Endodermal cell (in vitro differentiated cells): ENCODE data around the gene ARL4A. TPM values are rescaled to one million over a fixed set of nuclear protein-coding genes. Genes with fewer than 3 reads are reported as not detected.

Experiments used
- DNase-seq: peaks from one replicate; pipeline ENCODE4 v3.0.0-alpha.2; 2017
- H3K27ac ChIP-seq: 2 replicates; pipeline ENCODE4 v1.5.1; 2013; ENCODE audit warnings: mild to moderate bottlenecking, low read depth, low read length, moderate library complexity
- H3K27me3 ChIP-seq: 2 replicates; pipeline ENCODE4 v1.6.1; 2013; ENCODE audit warnings: mild to moderate bottlenecking, low read length, moderate library complexity; ENCODE audit not compliant: insufficient read depth, control insufficient read depth, poor library complexity, severe bottlenecking
- H3K36me3 ChIP-seq: 2 replicates; pipeline ENCODE4 v1.7.0; 2013; ENCODE audit warnings: mild to moderate bottlenecking, low read length, moderate library complexity; ENCODE audit not compliant: control insufficient read depth, insufficient read depth
- H3K4me1 ChIP-seq: one replicate; pipeline ENCODE4 v1.7.0; 2013; ENCODE audit warnings: low read length; ENCODE audit not compliant: control insufficient read depth, insufficient read depth
- H3K4me3 ChIP-seq: 2 replicates; pipeline ENCODE4 v1.5.1; 2013; ENCODE audit warnings: mild to moderate bottlenecking, low read length, moderate library complexity
- H3K9ac ChIP-seq: 2 replicates; pipeline ENCODE4 v1.6.1; 2013; ENCODE audit warnings: mild to moderate bottlenecking, low read length, moderate library complexity; ENCODE audit not compliant: poor library complexity, severe bottlenecking; ENCODE audit errors: extremely low read depth
- H3K9me3 ChIP-seq: 2 replicates; pipeline ENCODE4 v1.6.1; 2013; ENCODE audit warnings: mild to moderate bottlenecking, low read length, moderate library complexity; ENCODE audit not compliant: control insufficient read depth
- H3K27ac Mint-ChIP-seq: 2 replicates; pipeline ENCODE4 v1.8.0; 2020; ENCODE audit warnings: mixed read lengths
- H3K27me3 Mint-ChIP-seq: 2 replicates; pipeline ENCODE4 v1.8.0; 2021; ENCODE audit warnings: mild to moderate bottlenecking, mixed read lengths; ENCODE audit not compliant: insufficient read depth
- H3K36me3 Mint-ChIP-seq: 2 replicates; pipeline ENCODE4 v1.8.0; 2020; ENCODE audit warnings: low read depth, mixed read lengths
- H3K4me1 Mint-ChIP-seq: 2 replicates; pipeline ENCODE4 v1.8.0; 2020; ENCODE audit warnings: mixed read lengths
- H3K4me3 Mint-ChIP-seq: 2 replicates; pipeline ENCODE4 v1.8.0; 2020; ENCODE audit warnings: mild to moderate bottlenecking, moderate library complexity, mixed read lengths
- H3K9me3 Mint-ChIP-seq: 2 replicates; pipeline ENCODE4 v1.8.0; 2020; ENCODE audit warnings: mild to moderate bottlenecking, mixed read lengths
- CTCF ChIP-seq: fragments of 200-600 bp; sonication (generic); conservative IDR thresholded peaks from 2 replicates; pipeline ENCODE4 v1.5.0; 2021; ENCODE audit warnings: antibody characterized with exemption, mild to moderate bottlenecking
- WGBS, 2 experiments: methylation state at CpG; one replicate each; pipeline versions ENCODE4 v1.1.5 to v1.1.7; 2013; ENCODE audit warnings: missing lambda C conversion rate in 2 of 2, mixed read lengths in 1 of 2; ENCODE audit not compliant: insufficient coverage in 1 of 2, insufficient read length in 1 of 2; 5-methylcytosine and 5-hydroxymethylcytosine counted together
- total RNA-seq, 2 donors: library from RNA; stranded (reverse); fragmentation: NEBNext Ultra II Directional in 1 of 2; extraction: Animal tissue kit (Norgen Biotek cat#: 25700) in 1 of 2; gene quantifications; 2 replicates in 1 of 2; 3 replicates in 1 of 2; pipeline ENCODE4 v1.2.1, GENCODE V29; 2021

ARL4A gene
- total RNA-seq, 2 donors from 2014 or later, result 19.1 to 26.4 TPM

GRCh38 chr7:12737836-12738235, 50.4 kb downstream of the ARL4A start:
- Histone ChIP-seq H3K27me3 (no peaks in the 10 kb centered on the region), H3K9ac (no peak overlapping the region), H3K9me3 (no peaks in the 10 kb centered on the region), H3K27ac (no peak overlapping the region), H3K36me3 (no peaks in the 10 kb centered on the region), H3K4me1 (no peaks in the 10 kb centered on the region), H3K4me3 (no peak overlapping the region)
- no peak for DNase-seq
- Mint-ChIP-seq H3K4me3 (no peak overlapping the region), H3K27me3 (no peaks in the 10 kb centered on the region), H3K4me1 (peaks cover 4% of the 10 kb centered on the region), H3K27ac (no peak overlapping the region), H3K36me3 (no peaks in the 10 kb centered on the region), H3K9me3 (no peaks in the 10 kb centered on the region)
- 92 to 93% methylated on average over 2 of the region's 2 CpGs for WGBS, 2 experiments
- no peak for TF ChIP-seq CTCF

DNA sequence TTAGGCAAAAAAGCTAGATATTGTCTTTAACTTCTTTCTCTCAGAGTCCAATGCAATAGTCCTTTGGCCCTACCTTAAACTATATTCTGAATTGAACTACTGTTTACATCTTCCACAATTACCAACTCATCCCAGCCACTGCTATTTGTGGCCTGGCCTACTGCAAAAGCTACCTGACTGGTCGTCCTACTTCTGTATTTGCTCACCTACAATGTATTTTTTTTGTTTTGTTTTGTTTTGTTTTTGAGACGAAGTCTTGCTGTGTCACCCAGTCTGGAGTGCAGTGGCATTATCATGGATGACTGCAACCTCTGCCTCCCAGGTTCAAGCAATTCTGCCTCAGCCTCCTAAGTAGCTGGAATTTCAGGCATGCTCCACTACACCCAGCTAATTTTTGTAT, 51.2 kb downstream of the ARL4A start:
- no peak overlapping the region for H3K27ac Mint-ChIP-seq
- Histone ChIP-seq H3K9ac (no peak overlapping the region), H3K27me3 (no peaks in the 10 kb centered on the region), H3K4me3 (no peak overlapping the region), H3K27ac (no peak overlapping the region), H3K4me1 (no peaks in the 10 kb centered on the region), H3K9me3 (no peaks in the 10 kb centered on the region), H3K36me3 (no peaks in the 10 kb centered on the region)
- 74 to 83% methylated on average over 1 to 2 of the region's 2 CpGs for WGBS, 2 experiments
- H3K9me3 Mint-ChIP-seq, result no peaks in the 10 kb centered on the region
- no peak for DNase-seq
- peaks cover 4% of the 10 kb centered on the region for H3K4me1 Mint-ChIP-seq
- no peak overlapping the region for H3K4me3 Mint-ChIP-seq
- TF ChIP-seq CTCF, result no peak
- H3K36me3 Mint-ChIP-seq, result no peaks in the 10 kb centered on the region
- H3K27me3 Mint-ChIP-seq, result no peaks in the 10 kb centered on the region

Other genes with a start within 250 kb of the ARL4A start
- under 1 TPM in 1 of 2 donors, not detected in 1; 0.15 TPM for gene SCIN, start 116.9 kb upstream of the ARL4A start, total RNA-seq